HEK293 (cell line): ENCODE data around the gene DNAH11.

Experiments used
- TRIM28 ChIP-seq: IDR thresholded peaks from 2 replicates; pipeline ENCODE4 v1.6.1; 2011; ENCODE audit warnings: low read length, control low read depth, borderline replicate concordance
- ZNF19 ChIP-seq: fragments of 450-650 bp; formaldehyde crosslinking; IDR thresholded peaks from 2 replicates; pipeline ENCODE4; 2016; ENCODE audit warnings: missing biosample characterization, missing genetic modification characterization, low read depth

- TF ChIP-seq ZNF19 (tag by site-specific recombination), result no peak
- no peak for TF ChIP-seq TRIM28
Measured at GRCh38 chr7:21617916-21618390, 75.1 kb downstream of the DNAH11 start.
